K562 (cell line): ENCODE results near the gene BRF1. TPM values are rescaled to one million over a fixed set of nuclear protein-coding genes. Genes with fewer than 3 reads are reported as not detected.

Experiments
- ATAC-seq: fragments of 200-7000 bp; cut with Tn5 transposase; 3 replicates; pipeline ENCODE4 v1.9.1; 2020; ENCODE audit warnings: moderate library complexity
- BruUV-seq: library from RNA; stranded (reverse); fragments of 400-500 nt; replicated peaks from 2 replicates; lab custom pipeline; 2021; lab: Mats Ljungman, UMichigan
- CTCF ChIA-PET: fragments of 300-600 bp; formaldehyde crosslinking; extraction: SDS; loops from one replicate; lab custom pipeline; 2021; ENCODE audit warnings: low intra/inter-chr PET ratio; lab: Yijun Ruan, JAX
- POLR2A ChIA-PET: fragments of 300-600, 350-650 bp; sonication (Branson Sonifier 250); formaldehyde crosslinking; extraction: SDS; loops from one replicate; lab custom pipeline; 2021; ENCODE audit warnings: antibody characterized with exemption, inconsistent platforms; lab: Yijun Ruan, JAX
- DNase-seq, 4 experiments: peaks; one replicate each; pipeline versions ENCODE4 v3.0.0 to v3.0.0-alpha.2; 2011 to 2018; ENCODE audit warnings: low spot score in 3 of 4, mixed read lengths in 3 of 4; ENCODE audit errors: extremely low read depth in 1 of 4
- FAIRE-seq: peaks from 2 replicates; lab custom pipeline; 2011; peaks lifted over from hg19 to GRCh38; lab: Jason Lieb, UNC
- H2AFZ ChIP-seq: 2 replicates; pipeline ENCODE4 v1.6.0; 2011; ENCODE audit warnings: low read depth, low read length, control low read depth, inconsistent platforms
- H3K27ac ChIP-seq: fragments of 200-600 bp; 3 replicates; pipeline ENCODE4 v1.8.0; 2011; ENCODE audit warnings: low read depth, mild to moderate bottlenecking, control low read depth, inconsistent platforms, low read length, moderate library complexity, mixed read lengths; ENCODE audit errors: extremely low read depth
- H3K27me3 ChIP-seq, 2 experiments: fragments of 300-600 bp in 1 of 2; 2 replicates in 1 of 2; 3 replicates in 1 of 2; pipeline versions ENCODE4 v1.6.0 to v1.8.0; 2011; ENCODE audit warnings: inconsistent platforms in 2 of 2, low read length in 2 of 2, mild to moderate bottlenecking in 1 of 2, mixed read lengths in 1 of 2, moderate library complexity in 1 of 2; ENCODE audit not compliant: control insufficient read depth in 2 of 2, insufficient read depth in 2 of 2
- H3K36me3 ChIP-seq: fragments of 300-600 bp; 3 replicates; pipeline ENCODE4 v1.8.0; 2011; ENCODE audit warnings: mild to moderate bottlenecking, low read length, inconsistent platforms; ENCODE audit not compliant: control insufficient read depth, insufficient read depth
- H3K4me1 ChIP-seq, 2 experiments: fragments of 200-600 bp in 1 of 2; replicated peaks in 1 of 2; 2 replicates in 1 of 2; 3 replicates in 1 of 2; pipeline versions ENCODE4 v1.5.1 to v1.8.0; 2011; ENCODE audit warnings: inconsistent platforms in 2 of 2, low read length in 2 of 2, mild to moderate bottlenecking in 1 of 2, mixed read lengths in 1 of 2, moderate library complexity in 1 of 2; ENCODE audit not compliant: control insufficient read depth in 2 of 2, insufficient read depth in 2 of 2
- H3K4me2 ChIP-seq: 2 replicates; pipeline ENCODE4 v1.6.1; 2011; ENCODE audit warnings: low read length, control low read depth, inconsistent platforms, mixed read lengths; ENCODE audit not compliant: insufficient read depth
- H3K4me3 ChIP-seq: fragments of 200-600 bp; sonication (generic), shearing (Covaris generic); 2 replicates; pipeline ENCODE4 v1.5.1; 2016; ENCODE audit warnings: control low read depth, inconsistent platforms
- H3K79me2 ChIP-seq: fragments of 200-600 bp; 3 replicates; pipeline ENCODE4 v1.8.0; 2011; ENCODE audit warnings: low read length, inconsistent platforms; ENCODE audit not compliant: control insufficient read depth, insufficient read depth
- H3K9ac ChIP-seq, 2 experiments: 2 replicates each; pipeline versions ENCODE4 v1.6.0 to v1.6.1; 2011; ENCODE audit warnings: low read depth in 2 of 2, low read length in 2 of 2, control low read depth in 1 of 2, inconsistent platforms in 1 of 2, mild to moderate bottlenecking in 1 of 2, mixed read lengths in 1 of 2; ENCODE audit not compliant: insufficient read depth in 1 of 2
- H3K9me1 ChIP-seq: one replicate; pipeline ENCODE4 v1.6.0; 2011; ENCODE audit warnings: inconsistent platforms, mild to moderate bottlenecking, low read length, moderate library complexity; ENCODE audit not compliant: control insufficient read depth, insufficient read depth
- H3K9me3 ChIP-seq: replicated peaks from 2 replicates; pipeline ENCODE4 v1.5.1; 2011; ENCODE audit warnings: low read depth, low read length, inconsistent platforms; ENCODE audit not compliant: control insufficient read depth, insufficient read depth
- H4K20me1 ChIP-seq: replicated peaks from 2 replicates; pipeline ENCODE4 v1.6.1; 2011; ENCODE audit warnings: low read length, inconsistent platforms, mixed read lengths; ENCODE audit not compliant: control insufficient read depth, insufficient read depth
- HNRNPL ChIP-seq: fragments of 200-400 bp; formaldehyde crosslinking; IDR thresholded peaks from 2 replicates; pipeline ENCODE4 v1.6.1; 2017; ENCODE audit warnings: low read depth, mild to moderate bottlenecking, low read length
- POLR2B ChIP-seq: fragments of 450-650 bp; IDR thresholded peaks from 2 replicates; pipeline ENCODE4 v1.6.1; 2018; ENCODE audit warnings: low read depth; ENCODE audit not compliant: partially characterized antibody
- WGBS: fragments of 100-300 bp; shearing (Covaris generic); methylation state at CpG from one replicate; pipeline ENCODE4 v1.1.6; 2016; ENCODE audit warnings: low coverage, mixed read lengths; ENCODE audit not compliant: insufficient coverage; ENCODE audit errors: missing lambda C conversion rate; 5-methylcytosine and 5-hydroxymethylcytosine counted together
- in situ Hi-C: fragments of 300-500 bp; cut with MboI; formaldehyde crosslinking; loops from 4 replicates; pipeline ENCODE4 v1.15.0; 2018; ENCODE audit warnings: inconsistent platforms, mixed read lengths
- intact Hi-C: fragments of 100-400 bp; cut with micrococcal nuclease; formaldehyde crosslinking; loops from 2 replicates; pipeline ENCODE4 v1.14.2; 2022
- polyA plus RNA-seq, 8 experiments: library from polyadenylated mRNA; depleted of rRNA in 4 of 8; stranded (reverse) in 5 of 8; unstranded in 3 of 8; fragments of >200 nt; fragmentation: Nextera tagmentation in 2 of 8; fragmentation: Illumina TruSeq in 1 of 8; extraction: Ambion mirVana in 2 of 8; extraction: Trizol in 1 of 8; gene quantifications; 2 replicates each; pipeline versions ENCODE4 v1.2.1 to v1.2.3, GENCODE V29; 2011 to 2014; ENCODE audit warnings: inconsistent platforms in 1 of 8, missing spikeins in 1 of 8
- total RNA-seq, 7 experiments: library from RNA; depleted of rRNA in 6 of 7; stranded (reverse); fragments of >200 nt in 6 of 7; fragmentation: Illumina TruSeq in 2 of 7; extraction: Trizol in 2 of 7; gene quantifications; 2 replicates each; pipeline versions ENCODE4 v1.2.1 to v1.2.3, GENCODE V29; 2011 to 2021; ENCODE audit warnings: low replicate concordance in 1 of 7
- TF ChIP-seq, protein P1 (sequence below): fragments of 450-650 bp; formaldehyde crosslinking; IDR thresholded peaks from 2 replicates; pipeline ENCODE4 v1.4.0; 2020; ENCODE audit warnings: mild to moderate bottlenecking, moderate library complexity

The BRF1 gene
- total and polyA plus RNA-seq, 9 of the 15 experiments (the other 6 are each of a cell fraction or from before 2014, with no cell fraction given): 0.14 to 24.6 (median 8.2) TPM

DNA sequence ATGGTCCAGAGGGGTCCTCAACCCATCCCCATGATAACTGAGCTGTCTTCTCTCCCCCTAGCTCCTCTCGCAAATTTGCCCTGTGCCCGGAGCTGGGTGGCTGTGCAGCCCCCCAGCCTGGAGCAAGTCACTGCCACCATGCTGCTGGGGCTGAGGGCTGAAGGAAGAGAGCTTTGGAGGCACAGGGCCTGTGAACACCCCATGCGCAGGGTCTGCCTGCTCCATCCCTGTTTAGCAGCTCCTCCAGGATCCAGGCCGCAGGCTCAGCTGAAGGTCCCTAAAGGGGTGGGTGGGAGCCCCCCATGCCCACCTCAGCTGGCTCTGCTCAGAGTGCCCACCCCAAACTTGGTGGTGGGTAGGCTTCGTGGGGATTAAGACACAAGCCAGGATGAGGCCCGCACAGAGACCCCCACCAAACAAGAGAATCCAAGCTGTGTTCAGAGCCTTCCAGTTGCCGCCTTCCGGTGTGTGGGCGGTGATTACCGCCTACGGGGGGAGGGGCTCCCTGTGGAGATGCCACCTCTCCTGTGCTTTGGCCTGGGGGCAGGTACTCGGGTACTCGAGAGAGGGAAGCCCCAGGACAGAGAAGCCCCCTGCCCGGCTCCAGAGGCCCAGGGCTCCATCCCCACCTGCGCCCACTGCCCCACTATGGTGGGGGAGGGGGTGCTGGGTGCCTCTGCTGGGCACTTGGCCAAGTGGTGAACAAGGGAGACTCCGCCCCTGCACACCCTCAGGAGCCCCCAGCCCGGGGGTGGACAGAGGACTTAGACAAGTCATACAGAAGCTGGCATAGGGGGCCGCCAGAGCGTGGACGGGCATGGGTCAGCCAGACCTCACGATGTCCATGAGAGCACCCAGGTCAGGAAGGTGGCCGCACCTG, 130.8 kb downstream of the BRF1 start:
- Histone ChIP-seq H3K4me3 (no peak overlapping the region), H2AFZ (no peak overlapping the region), H3K36me3 (peaks cover 8% of the 10 kb centered on the region; the same call in 1 of the 3 replicates), H3K79me2 (peaks cover 28% of the 10 kb centered on the region), H3K27ac (no peak overlapping the region), H3K4me1 (peaks cover 10 to 75% of the 10 kb centered on the region in 2 experiments; a peak in 4 of 5 replicates), H3K9me3 (no peaks in the 10 kb centered on the region), H4K20me1 (no peaks in the 10 kb centered on the region; the same call in 1 of the 2 replicates), H3K9me1 (no peaks in the 10 kb centered on the region), H3K27me3 (no peaks in the 10 kb centered on the region), H3K9ac (peak overlapping the region in 1 of 2 experiments; percentile 79; a peak in 1 of 4 replicates), H3K4me2 (no peak overlapping the region)
- FAIRE-seq: no peak
- intact Hi-C loops: no loop called here
- no peak for DNase-seq
- WGBS: 52% methylated on average over 10 of the region's 22 CpGs
- in situ Hi-C loops: no loop called here
- ChIA-PET POLR2A (interaction anchor here (0.6 kb wide), 1 partner anchor 21 kb away, joined by 3 read pairs; no protein-coding TSS in a partner anchor), CTCF (interaction anchor here (0.6 kb wide), 1 partner anchor 94 kb away, joined by 4 read pairs; no protein-coding TSS in a partner anchor)
- no peak for ATAC-seq
- BruUV-seq: no TSS peak
- no peak for TF ChIP-seq POLR2B
- no peak for TF ChIP-seq HNRNPL
- TF ChIP-seq, protein P1, sequence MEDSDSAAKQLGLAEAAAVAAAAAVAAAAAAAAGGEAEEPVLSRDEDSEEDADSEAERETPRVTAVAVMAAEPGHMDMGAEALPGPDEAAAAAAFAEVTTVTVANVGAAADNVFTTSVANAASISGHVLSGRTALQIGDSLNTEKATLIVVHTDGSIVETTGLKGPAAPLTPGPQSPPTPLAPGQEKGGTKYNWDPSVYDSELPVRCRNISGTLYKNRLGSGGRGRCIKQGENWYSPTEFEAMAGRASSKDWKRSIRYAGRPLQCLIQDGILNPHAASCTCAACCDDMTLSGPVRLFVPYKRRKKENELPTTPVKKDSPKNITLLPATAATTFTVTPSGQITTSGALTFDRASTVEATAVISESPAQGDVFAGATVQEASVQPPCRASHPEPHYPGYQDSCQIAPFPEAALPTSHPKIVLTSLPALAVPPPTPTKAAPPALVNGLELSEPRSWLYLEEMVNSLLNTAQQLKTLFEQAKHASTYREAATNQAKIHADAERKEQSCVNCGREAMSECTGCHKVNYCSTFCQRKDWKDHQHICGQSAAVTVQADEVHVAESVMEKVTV: no peak
